Measurements from ENCODE around the gene PLA2G4A. TPM values are rescaled to one million over a fixed set of nuclear protein-coding genes. Genes with fewer than 3 reads are reported as not detected.
A peak's percentile ranks its signal among the peaks of the same experiment; 100 is the strongest.

Gene PLA2G4A
- total and polyA plus RNA-seq, 2 experiments from 2014 or later: 1.1 to 3.8 TPM

- Mint-ChIP-seq H3K9me3 (peaks cover 10% of the 10 kb centered on the region; the same call in 2 of the 3 replicates), H3K4me1 (no peaks in the 10 kb centered on the region), H3K4me3 (no peak overlapping the region), H3K36me3 (ENCODE audit: low read depth) (0 out of 3 replicates have a peak, but pooled peaks cover 5% of the 10 kb centered on the region), H3K27me3 (ENCODE audit: insufficient read depth, low read depth, poor library complexity) (no peaks in the 10 kb centered on the region), H3K27ac (no peak overlapping the region)
- Histone ChIP-seq H4K20me1 (replicated peaks; ENCODE audit: insufficient read depth) (no peaks in the 10 kb centered on the region), H2AFZ (no peak overlapping the region), H3K27me3 (ENCODE audit: insufficient read depth) (no peaks in the 10 kb centered on the region), H3K4me1 (ENCODE audit: insufficient read depth) (no peaks in the 10 kb centered on the region), H3F3A (replicated peaks; ENCODE audit: low read depth) (no peaks in the 10 kb centered on the region), H3K4me2 (no peak overlapping the region), H3K79me2 (replicated peaks; ENCODE audit: insufficient read depth) (no peaks in the 10 kb centered on the region), H3K9me2 (ENCODE audit: insufficient read depth) (no peaks in the 10 kb centered on the region), H3K4me3 (no peak overlapping the region), H3K27ac (ENCODE audit: low read depth) (no peak overlapping the region), H3K36me3 (ENCODE audit: insufficient read depth) (no peaks in the 10 kb centered on the region)
- TF ChIP-seq NANOG (IDR thresholded peaks at IDR 0.05; ENCODE audit: borderline replicate concordance) (no peak), ZNF331 (CRISPR knock-in tag; IDR thresholded peaks at IDR 0.05; ENCODE audit: low read depth) (peak; percentile 93), POLR2AphosphoS5 (IDR thresholded peaks at IDR 0.05; ENCODE audit: low read depth) (no peak)
- DNase-seq (ENCODE audit: low spot score) (no peak), ATAC-seq (no peak)
Observed at GRCh38 chr1:187037973-187038553, 209.3 kb downstream of the PLA2G4A start.

Other genes starting within 250 kb of the PLA2G4A start
- 0.17 and 1.1 TPM in 2 replicates for gene PTGS2, start 148.5 kb upstream of the PLA2G4A start, total RNA-seq (2014; rRNA removed; shearing (Covaris generic))
- 0.11 and 0.12 TPM in 2 replicates for gene PTGS2, start 148.5 kb upstream of the PLA2G4A start, polyA plus RNA-seq (2016; fragmentation: Nextera tagmentation; extraction: Ambion mirVana)